Testis (tissue), 3 donors: ENCODE measurements around the gene BCR. TPM values are rescaled to one million over a fixed set of nuclear protein-coding genes. Genes with fewer than 3 reads are reported as not detected.

Experiments used
- DNase-seq: peaks from one replicate; pipeline ENCODE4 v3.0.0-alpha.2; 2019
- H3K27ac ChIP-seq, 2 donors: fragments of 200-600 bp; sonication (generic); one replicate each; pipeline ENCODE4 v1.5.1; 2019
- H3K27me3 ChIP-seq: fragments of 200-600 bp; sonication (generic); one replicate; pipeline ENCODE4 v1.5.1; 2019
- H3K36me3 ChIP-seq: fragments of 200-600 bp; sonication (generic); one replicate; pipeline ENCODE4 v1.5.1; 2017; ENCODE audit warnings: low read depth; ENCODE audit errors: missing control alignments
- H3K4me1 ChIP-seq: fragments of 200-600 bp; sonication (generic); one replicate; pipeline ENCODE4 v1.5.1; 2019
- H3K4me3 ChIP-seq, 2 donors: fragments of 200-600 bp; sonication (generic); one replicate each; pipeline ENCODE4 v1.5.1; 2017 to 2019
- H3K9me3 ChIP-seq: fragments of 200-600 bp; sonication (generic); one replicate; pipeline ENCODE4 v1.5.1; 2017
- CTCF ChIP-seq, 3 experiments: fragments of 450-650 bp in 2 of 3; fragments of 200-600 bp in 1 of 3; sonication (generic) in 1 of 3; IDR thresholded peaks; one replicate each; pipeline ENCODE4 v1.5.1; 2016 to 2019; ENCODE audit warnings: antibody characterized with exemption in 3 of 3, mild to moderate bottlenecking in 2 of 3, moderate library complexity in 1 of 3
- POLR2A ChIP-seq: fragments of 450-650 bp; IDR thresholded peaks from one replicate; pipeline ENCODE4 v1.6.1; 2017; ENCODE audit warnings: antibody characterized with exemption, mild to moderate bottlenecking, moderate library complexity
- WGBS, 2 donors: methylation state at CpG; one replicate each; pipeline ENCODE4 v1.1.5; 2018; 5-methylcytosine and 5-hydroxymethylcytosine counted together
- intact Hi-C: fragments of 100-400 bp; cut with DNase I; formaldehyde crosslinking; loops from one replicate; pipeline ENCODE4 v1.15.1; 2023; ENCODE audit warnings: low total_unique reads
- polyA plus RNA-seq: library from polyadenylated mRNA; stranded (reverse); fragments of 350-450 nt; fragmentation: Illumina TruSeq; extraction: RNeasy Lipid Tissue Mini Kit (QIAGEN cat#74804); gene quantifications from one replicate; pipeline ENCODE4 v1.2.3, GENCODE V29; 2014; ENCODE audit warnings: low read depth, low replicate concordance; ENCODE audit not compliant: insufficient read depth
- total RNA-seq, 2 donors: library from RNA; depleted of rRNA; stranded (reverse); fragments of >200 nt; gene quantifications; one replicate each; pipeline ENCODE4 v1.2.3, GENCODE V29; 2016

Gene BCR
- total and polyA plus RNA-seq, 3 donors from 2014 or later = 52.5 to 108 (median 105) TPM

- intact Hi-C loops = no loop called here
- Histone ChIP-seq H3K4me3 (no peak overlapping the region), H3K36me3 (no peaks in the 10 kb centered on the region), H3K4me1 (peaks cover 3% of the 10 kb centered on the region), H3K27me3 (no peaks in the 10 kb centered on the region), H3K27ac (no peak overlapping the region), H3K9me3 (no peaks in the 10 kb centered on the region)
- WGBS, 2 donors = 90 to 91% methylated on average over 13 to 17 of the region's 17 CpGs
- TF ChIP-seq POLR2A = no peak
- no peak for TF ChIP-seq CTCF (IDR thresholded peaks at IDR 0.05)
- DNase-seq = no peak
Observed at GRCh38 chr22:23292453-23293350, 112.4 kb downstream of the BCR start.

- WGBS, 2 donors = 90 to 95% methylated on average over 13 to 14 of the region's 14 CpGs
- Histone ChIP-seq H3K9me3 (no peaks in the 10 kb centered on the region), H3K27me3 (no peaks in the 10 kb centered on the region), H3K36me3 (no peaks in the 10 kb centered on the region), H3K27ac (no peak overlapping the region), H3K4me1 (peaks cover 3% of the 10 kb centered on the region), H3K4me3 (no peak overlapping the region)
- intact Hi-C loops = no loop called here
- DNase-seq = no peak
- no peak for TF ChIP-seq POLR2A
- no peak for TF ChIP-seq CTCF (IDR thresholded peaks at IDR 0.05)
Observed at GRCh38 chr22:23293720-23294119, 113.4 kb downstream of the BCR start.

- Histone ChIP-seq H3K4me1 (peaks cover 3% of the 10 kb centered on the region), H3K4me3 (no peak overlapping the region), H3K36me3 (no peaks in the 10 kb centered on the region), H3K9me3 (no peaks in the 10 kb centered on the region), H3K27ac (no peak overlapping the region), H3K27me3 (no peaks in the 10 kb centered on the region)
- no peak for DNase-seq
- intact Hi-C loops = no loop called here
- TF ChIP-seq CTCF (IDR thresholded peaks at IDR 0.05) (no peak), POLR2A (no peak)
- 91 to 94% methylated on average over 11 of the region's 11 CpGs for WGBS, 2 donors
Observed at GRCh38 chr22:23294221-23294620, 113.9 kb downstream of the BCR start.

- TF ChIP-seq CTCF (IDR thresholded peaks at IDR 0.05) = no peak
- TF ChIP-seq POLR2A = no peak
- H3K9me3 ChIP-seq = no peaks in the 10 kb centered on the region
- intact Hi-C loops = no loop called here
- no peak for DNase-seq
- no peak overlapping the region for H3K4me3 ChIP-seq
- 87 to 93% methylated on average over 4 to 6 of the region's 6 CpGs for WGBS, 2 donors
- H3K27ac ChIP-seq = no peak overlapping the region
- no peaks in the 10 kb centered on the region for H3K27me3 ChIP-seq
- peaks cover 9% of the 10 kb centered on the region for H3K4me1 ChIP-seq
- no peaks in the 10 kb centered on the region for H3K36me3 ChIP-seq
Observed at GRCh38 chr22:23300476-23300875, 120.2 kb downstream of the BCR start.

- Histone ChIP-seq H3K27me3 (no peaks in the 10 kb centered on the region), H3K36me3 (no peaks in the 10 kb centered on the region), H3K4me3 (no peak overlapping the region), H3K9me3 (no peaks in the 10 kb centered on the region), H3K4me1 (peaks cover 19% of the 10 kb centered on the region), H3K27ac (no peak overlapping the region)
- TF ChIP-seq POLR2A = no peak
- TF ChIP-seq CTCF (IDR thresholded peaks at IDR 0.05) = no peak
- 90 to 92% methylated on average over 7 of the region's 7 CpGs for WGBS, 2 donors
- intact Hi-C loops = no loop called here
- DNase-seq = no peak
Observed at GRCh38 chr22:23301591-23301990, 121.3 kb downstream of the BCR start.
